Type B pancreatic cell (in vitro differentiated cells): Measurements from ENCODE around the gene MTMR12. TPM values are rescaled to one million over a fixed set of nuclear protein-coding genes. Genes with fewer than 3 reads are reported as not detected.

Source experiments
- DNase-seq: peaks from one replicate; pipeline ENCODE4 v3.0.0; 2021; ENCODE audit warnings: mixed read lengths; ENCODE audit not compliant: unreplicated experiment; ENCODE audit errors: extremely low spot score
- H3K27ac Mint-ChIP-seq: 2 replicates; pipeline ENCODE4 v1.8.0; 2021; ENCODE audit warnings: mild to moderate bottlenecking, mixed read lengths
- H3K27me3 Mint-ChIP-seq: 2 replicates; pipeline ENCODE4 v1.8.0; 2021; ENCODE audit warnings: mixed read lengths
- H3K36me3 Mint-ChIP-seq: 2 replicates; pipeline ENCODE4 v1.8.0; 2021; ENCODE audit warnings: mixed read lengths
- H3K4me1 Mint-ChIP-seq: one replicate; pipeline ENCODE4 v1.8.0; 2021; ENCODE audit warnings: mixed read lengths; ENCODE audit not compliant: unreplicated experiment
- H3K4me3 Mint-ChIP-seq: 2 replicates; pipeline ENCODE4 v1.8.0; 2021; ENCODE audit warnings: mild to moderate bottlenecking, mixed read lengths
- H3K9me3 Mint-ChIP-seq: 2 replicates; pipeline ENCODE4 v1.8.0; 2021; ENCODE audit warnings: mixed read lengths
- CTCF ChIP-seq: fragments of 200-600 bp; sonication (generic); conservative IDR thresholded peaks from 2 replicates; pipeline ENCODE4 v1.5.0; 2021; ENCODE audit warnings: antibody characterized with exemption, mild to moderate bottlenecking
- long read RNA-seq: library from polyadenylated mRNA; unstranded; transcript quantifications from one replicate; pipeline ENCODE4 v2.0.0, GENCODE V29; 2020
- total RNA-seq: library from RNA; stranded (reverse); gene quantifications from 2 replicates; pipeline ENCODE4 v1.2.1, GENCODE V29; 2021; ENCODE audit warnings: low replicate concordance

The MTMR12 gene
- total RNA-seq: 22.8 and 23.5 TPM in 2 replicates
- long read RNA-seq, full-length matches to known transcripts: 7 of 17 reads
- long read RNA-seq, partial matches to known transcripts: 2 of 17 reads
- long read RNA-seq, other reads (novel, unspliced or antisense): 8 of 17 reads

DNA sequence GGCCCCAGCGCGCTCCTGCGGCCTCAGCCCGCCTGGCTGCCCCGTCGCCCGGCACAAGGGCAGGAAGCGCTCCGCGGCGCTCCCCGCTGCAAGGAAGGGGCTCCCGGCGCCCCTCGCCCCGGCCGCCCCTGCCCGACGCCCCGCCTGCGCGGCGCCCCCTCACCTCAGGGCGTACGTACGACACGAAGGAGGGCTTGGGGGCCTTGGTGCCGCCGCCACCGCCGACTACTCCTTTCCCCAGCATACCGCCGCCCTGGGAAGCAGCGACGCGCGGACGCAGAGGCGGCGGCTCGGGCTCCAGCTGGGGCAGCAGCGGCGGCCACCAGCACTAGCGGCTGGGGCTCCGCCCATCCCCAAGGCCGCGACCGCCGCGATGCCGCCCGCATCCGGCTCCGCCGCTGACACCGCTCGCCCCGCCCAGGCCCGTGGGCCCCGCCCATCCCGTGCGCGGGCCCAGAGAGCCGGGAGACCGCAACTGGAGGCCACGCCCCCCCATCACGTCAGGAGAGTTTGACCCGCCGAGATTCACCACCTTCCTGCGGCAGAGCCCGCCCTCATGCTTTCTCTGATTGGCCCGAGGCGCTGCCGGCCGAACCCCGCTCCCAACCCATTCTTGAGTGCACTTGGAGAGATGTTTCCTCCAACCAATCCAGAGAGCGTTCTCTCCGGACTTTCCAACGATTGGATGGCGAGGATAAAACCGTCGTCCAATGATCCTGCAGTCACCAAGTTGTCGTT, at the start of gene MTMR12:
MTMR12 (minus strand) TSS at position 345 of the 738 bp plus-strand sequence; CDS start at position 244, 101 bp downstream.
- H3K9me3 Mint-ChIP-seq: no peaks in the 10 kb centered on the region
- no peak for TF ChIP-seq CTCF
- no peaks in the 10 kb centered on the region for H3K27me3 Mint-ChIP-seq
- H3K36me3 Mint-ChIP-seq: peaks cover 13% of the 10 kb centered on the region
- H3K4me3 Mint-ChIP-seq: peak within 1 kb of the TSS; percentile 97
- peak within 1 kb of the TSS; percentile 96 for H3K27ac Mint-ChIP-seq
- H3K4me1 Mint-ChIP-seq: peaks cover 25% of the 10 kb centered on the region
- DNase-seq: peak; percentile 99

DNA sequence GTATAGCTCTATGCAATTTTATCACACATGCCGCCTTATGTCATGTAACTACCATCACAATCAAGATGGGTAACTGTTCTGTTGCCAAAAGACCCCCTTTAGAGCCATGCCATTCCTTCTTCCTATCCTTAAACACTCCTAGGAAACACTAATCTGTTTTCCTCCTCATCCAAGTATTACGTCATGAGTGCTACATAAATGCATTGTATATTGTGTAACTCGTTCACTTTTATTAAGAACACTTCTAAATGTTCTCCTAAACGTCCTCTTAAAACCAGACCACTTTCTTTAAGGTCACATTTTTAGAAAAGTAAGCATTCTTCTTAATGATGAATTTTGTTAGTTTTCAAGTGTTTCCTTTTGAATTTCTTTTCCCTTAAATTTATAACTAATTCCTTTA, 49.8 kb upstream of the MTMR12 start:
- no peak for TF ChIP-seq CTCF
- no peak overlapping the region for H3K4me3 Mint-ChIP-seq
- H3K4me1 Mint-ChIP-seq: no peaks in the 10 kb centered on the region
- peaks cover 26% of the 10 kb centered on the region for H3K36me3 Mint-ChIP-seq
- no peak overlapping the region for H3K27ac Mint-ChIP-seq
- H3K9me3 Mint-ChIP-seq: no peaks in the 10 kb centered on the region
- no peak for DNase-seq
- H3K27me3 Mint-ChIP-seq: no peaks in the 10 kb centered on the region

DNA sequence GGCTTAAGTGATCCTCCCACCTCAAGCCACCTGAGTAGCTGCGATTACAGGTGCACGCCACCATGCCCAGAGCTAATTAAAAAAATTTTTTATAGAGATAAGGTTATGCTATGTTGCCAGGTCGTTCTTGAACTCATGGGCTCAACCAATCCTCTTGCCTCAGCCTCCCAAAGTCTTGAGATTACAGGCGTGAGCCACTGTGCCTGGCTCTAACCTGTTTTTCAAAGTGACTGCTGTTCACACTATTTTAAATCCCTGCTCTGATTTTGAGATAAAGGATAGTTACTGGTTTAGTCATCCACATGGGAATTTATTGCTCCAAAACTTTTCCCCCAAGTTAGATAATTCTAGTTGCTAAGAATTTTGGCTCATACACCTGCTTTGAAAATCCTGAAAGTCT, 48.2 kb upstream of the MTMR12 start:
- DNase-seq: no peak
- TF ChIP-seq CTCF: no peak
- Mint-ChIP-seq H3K4me3 (no peak overlapping the region), H3K36me3 (peaks cover 29% of the 10 kb centered on the region), H3K9me3 (no peaks in the 10 kb centered on the region), H3K4me1 (no peaks in the 10 kb centered on the region), H3K27me3 (no peaks in the 10 kb centered on the region), H3K27ac (no peak overlapping the region)

DNA sequence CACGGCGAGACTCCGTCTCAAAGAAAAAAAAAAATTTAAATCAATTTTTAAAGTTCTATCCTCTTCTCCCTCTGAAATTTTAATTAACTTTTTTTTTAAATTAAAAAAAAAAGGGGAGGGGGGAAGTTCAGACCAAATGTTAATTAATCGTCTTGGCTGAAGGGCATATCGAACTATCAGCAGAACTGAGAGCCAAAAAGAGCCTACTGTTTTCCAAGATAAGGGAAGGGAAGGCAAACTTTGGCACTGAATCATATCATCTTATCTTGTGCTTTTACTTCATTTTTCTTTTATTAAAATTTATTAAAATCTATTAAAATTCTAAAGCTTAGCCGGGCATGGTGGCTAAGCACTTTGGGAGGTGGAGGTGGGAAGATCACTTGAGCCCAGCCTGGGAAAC, 45.9 kb upstream of the MTMR12 start:
- H3K4me3 Mint-ChIP-seq: no peak overlapping the region
- no peak for TF ChIP-seq CTCF
- H3K9me3 Mint-ChIP-seq: no peaks in the 10 kb centered on the region
- no peaks in the 10 kb centered on the region for H3K4me1 Mint-ChIP-seq
- peaks cover 37% of the 10 kb centered on the region for H3K36me3 Mint-ChIP-seq
- DNase-seq: no peak
- H3K27me3 Mint-ChIP-seq: no peaks in the 10 kb centered on the region
- H3K27ac Mint-ChIP-seq: no peak overlapping the region

DNA sequence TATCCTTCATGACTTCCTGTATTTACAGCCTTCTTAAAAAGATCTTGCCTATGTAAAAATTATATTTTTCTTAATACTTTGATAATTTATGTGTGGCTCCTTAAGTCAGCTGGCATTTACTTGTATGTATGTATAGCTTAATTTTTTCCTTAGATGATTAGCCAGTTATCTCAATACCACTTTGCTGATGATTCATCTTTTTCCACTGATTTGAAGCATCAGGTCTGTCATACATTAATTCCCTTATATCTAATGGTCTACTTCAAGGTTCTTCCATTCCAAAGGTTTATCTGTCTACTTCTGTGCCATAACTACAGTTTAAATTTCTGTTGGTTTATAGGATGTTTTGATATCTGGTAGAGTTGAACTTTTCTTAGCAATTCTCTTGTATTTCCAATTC, 44.9 kb upstream of the MTMR12 start:
- no peak overlapping the region for H3K4me3 Mint-ChIP-seq
- H3K36me3 Mint-ChIP-seq: peaks cover 31% of the 10 kb centered on the region
- H3K9me3 Mint-ChIP-seq: no peaks in the 10 kb centered on the region
- H3K27ac Mint-ChIP-seq: no peak overlapping the region
- no peaks in the 10 kb centered on the region for H3K4me1 Mint-ChIP-seq
- no peaks in the 10 kb centered on the region for H3K27me3 Mint-ChIP-seq
- DNase-seq: no peak
- no peak for TF ChIP-seq CTCF
